RWPE2 (cell line): ENCODE results near the gene SPRN.
"Not testable (repeated sequence)": the region's sequence is repeated elsewhere in the genome, so short reads cannot be mapped to it uniquely, and the experiment has no call there.

Experiments used
- ATAC-seq: fragments of 200-7000 bp; cut with Tn5 transposase; 3 replicates; pipeline ENCODE4 v1.9.1; 2021; ENCODE audit warnings: low read depth
- DNase-seq: peaks from one replicate; pipeline ENCODE4 v3.0.0-alpha.2; 2020; ENCODE audit warnings: low spot score
- H3K27ac ChIP-seq: fragments of 450-650 bp; 2 replicates; pipeline ENCODE4 v1.5.1; 2017; ENCODE audit warnings: mild to moderate bottlenecking; ENCODE audit not compliant: poor library complexity, severe bottlenecking
- H3K27me3 ChIP-seq: fragments of 250-450 bp; sonication (Bioruptor Pico); 2 replicates; pipeline ENCODE4 v1.5.1; 2021; ENCODE audit warnings: mild to moderate bottlenecking, moderate library complexity; ENCODE audit not compliant: insufficient read depth, poor library complexity, severe bottlenecking
- H3K36me3 ChIP-seq: fragments of 250-450 bp; sonication (Bioruptor Pico); 2 replicates; pipeline ENCODE4 v1.5.1; 2020; ENCODE audit warnings: low read depth, mild to moderate bottlenecking, moderate library complexity
- H3K4me1 ChIP-seq: fragments of 250-450 bp; sonication (Bioruptor Pico); 2 replicates; pipeline ENCODE4 v1.5.1; 2021; ENCODE audit warnings: mild to moderate bottlenecking, moderate library complexity; ENCODE audit not compliant: insufficient read depth, poor library complexity, severe bottlenecking
- H3K4me3 ChIP-seq: fragments of 250-450 bp; sonication (Bioruptor Pico); 2 replicates; pipeline ENCODE4 v1.5.1; 2021; ENCODE audit warnings: mild to moderate bottlenecking, moderate library complexity; ENCODE audit not compliant: severe bottlenecking
- H3K9me3 ChIP-seq: fragments of 250-450 bp; sonication (Bioruptor Pico); 2 replicates; pipeline ENCODE4 v1.5.1; 2021; ENCODE audit warnings: mild to moderate bottlenecking, moderate library complexity; ENCODE audit not compliant: severe bottlenecking
- TF ChIP-seq, protein P1 (sequence below): fragments of 450-650 bp; IDR thresholded peaks from one replicate; pipeline ENCODE4 v1.5.1; 2017; ENCODE audit warnings: mild to moderate bottlenecking, moderate library complexity; ENCODE audit not compliant: poor library complexity, severe bottlenecking

SPRN gene

DNA sequence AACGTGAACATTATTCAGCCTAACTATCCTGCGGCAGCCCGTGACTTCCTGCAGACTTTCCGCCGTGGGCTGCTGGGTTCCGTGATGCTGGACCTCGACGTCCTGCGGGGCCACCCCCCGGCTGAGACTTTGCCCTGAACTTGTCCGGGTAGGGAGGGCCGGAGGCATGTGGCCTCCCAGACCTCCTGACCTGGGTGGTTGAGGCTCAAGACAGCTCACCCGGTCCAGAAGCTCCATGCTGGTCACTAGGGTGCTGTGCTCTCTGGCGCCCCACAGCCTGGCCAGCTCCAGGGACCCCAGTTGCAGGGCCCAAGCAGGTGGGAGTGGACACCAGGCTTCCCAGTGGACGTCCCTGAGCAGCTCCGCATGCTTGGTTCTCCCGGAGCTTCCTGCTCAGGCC lies 4.4 kb downstream of the SPRN start:
- Histone ChIP-seq H3K27me3 (peaks cover 10% of the 10 kb centered on the region), H3K4me3 (no peak overlapping the region), H3K36me3 (peaks cover 11% of the 10 kb centered on the region), H3K9me3 (no peaks in the 10 kb centered on the region), H3K4me1 (no peaks in the 10 kb centered on the region), H3K27ac (no peak overlapping the region)
- peak; percentile 49 for DNase-seq
- no peak for ATAC-seq
- TF ChIP-seq, protein P1, sequence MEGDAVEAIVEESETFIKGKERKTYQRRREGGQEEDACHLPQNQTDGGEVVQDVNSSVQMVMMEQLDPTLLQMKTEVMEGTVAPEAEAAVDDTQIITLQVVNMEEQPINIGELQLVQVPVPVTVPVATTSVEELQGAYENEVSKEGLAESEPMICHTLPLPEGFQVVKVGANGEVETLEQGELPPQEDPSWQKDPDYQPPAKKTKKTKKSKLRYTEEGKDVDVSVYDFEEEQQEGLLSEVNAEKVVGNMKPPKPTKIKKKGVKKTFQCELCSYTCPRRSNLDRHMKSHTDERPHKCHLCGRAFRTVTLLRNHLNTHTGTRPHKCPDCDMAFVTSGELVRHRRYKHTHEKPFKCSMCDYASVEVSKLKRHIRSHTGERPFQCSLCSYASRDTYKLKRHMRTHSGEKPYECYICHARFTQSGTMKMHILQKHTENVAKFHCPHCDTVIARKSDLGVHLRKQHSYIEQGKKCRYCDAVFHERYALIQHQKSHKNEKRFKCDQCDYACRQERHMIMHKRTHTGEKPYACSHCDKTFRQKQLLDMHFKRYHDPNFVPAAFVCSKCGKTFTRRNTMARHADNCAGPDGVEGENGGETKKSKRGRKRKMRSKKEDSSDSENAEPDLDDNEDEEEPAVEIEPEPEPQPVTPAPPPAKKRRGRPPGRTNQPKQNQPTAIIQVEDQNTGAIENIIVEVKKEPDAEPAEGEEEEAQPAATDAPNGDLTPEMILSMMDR, result no peak

DNA sequence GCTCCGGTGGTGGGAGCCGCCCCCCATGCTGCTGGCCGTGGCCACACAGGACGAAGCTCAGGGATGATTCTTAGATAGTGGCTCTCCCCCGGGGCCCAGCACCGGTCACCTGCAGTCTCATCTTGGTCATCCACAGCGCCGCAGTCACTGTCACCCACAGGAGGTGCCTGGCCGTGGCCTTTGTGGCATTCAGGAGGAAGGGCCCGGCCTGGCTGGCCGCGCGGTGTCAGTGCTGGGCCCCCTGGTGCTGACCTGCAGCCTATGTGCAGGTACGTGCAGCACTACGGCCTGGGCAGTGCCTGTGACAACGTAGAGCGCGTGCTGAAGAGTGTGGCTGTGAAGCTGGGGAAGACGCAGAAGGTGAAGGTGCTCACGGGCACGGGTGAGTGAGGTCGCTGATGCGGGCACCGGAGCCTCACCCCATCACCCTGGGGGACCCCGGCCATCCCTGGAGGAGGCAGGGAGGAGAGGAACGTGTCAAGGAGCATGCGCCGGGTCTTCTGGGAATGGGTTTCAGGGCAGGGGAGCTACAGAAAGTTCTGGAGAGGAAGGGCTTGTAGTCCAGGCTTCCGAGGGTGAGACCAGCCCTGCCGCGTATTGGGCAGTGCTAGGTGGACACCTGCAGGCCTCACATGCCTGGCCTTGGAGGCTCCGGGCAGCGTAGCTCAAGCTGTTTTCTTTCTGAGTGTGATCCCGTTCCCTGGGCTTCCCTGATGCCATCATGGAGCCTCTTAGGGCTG lies 5.0 kb downstream of the SPRN start:
- Histone ChIP-seq H3K4me1 (no peaks in the 10 kb centered on the region), H3K9me3 (no peaks in the 10 kb centered on the region), H3K36me3 (peaks cover 11% of the 10 kb centered on the region), H3K27ac (no peak overlapping the region), H3K4me3 (no peak overlapping the region), H3K27me3 (peaks cover 10% of the 10 kb centered on the region)
- DNase-seq (peak; percentile 52), ATAC-seq (no peak)
- TF ChIP-seq, protein P1, result no peak

DNA sequence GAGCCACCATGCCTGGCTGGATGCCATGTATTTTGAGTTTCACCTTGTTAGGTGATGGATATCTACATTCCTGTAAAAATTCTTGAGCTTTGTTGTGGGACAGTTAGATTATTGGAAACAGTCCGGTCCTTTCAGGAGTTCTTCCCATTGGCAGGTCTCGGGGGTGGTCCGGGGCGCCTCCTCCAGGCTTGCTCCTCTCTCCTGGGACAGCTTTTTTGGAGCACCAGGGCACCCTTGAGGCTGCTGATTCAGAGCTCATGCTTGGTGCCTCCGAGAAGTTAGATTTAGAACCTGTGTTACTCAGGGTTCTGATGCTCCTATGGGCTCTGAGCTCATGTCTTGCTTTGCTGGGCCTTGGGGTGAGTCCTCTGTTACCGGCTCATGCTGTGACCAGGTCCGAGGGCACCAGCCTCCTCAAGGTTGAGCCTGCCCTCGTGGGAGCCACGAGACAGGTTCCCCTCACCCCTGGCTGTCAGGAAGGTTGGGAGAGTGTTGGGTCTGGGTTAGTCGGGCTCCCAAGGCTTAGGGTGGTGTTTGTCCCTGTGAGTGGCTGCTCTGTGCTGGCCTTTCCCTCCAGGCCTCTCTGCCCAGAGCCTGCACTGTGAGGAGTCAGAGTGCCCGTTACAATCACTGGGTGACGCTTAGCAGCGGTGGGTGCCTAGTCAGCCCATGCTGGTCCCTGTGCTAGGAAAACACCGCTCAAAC lies 6.0 kb downstream of the SPRN start:
- no peak overlapping the region for H3K27ac ChIP-seq
- H3K4me1 ChIP-seq, result no peaks in the 10 kb centered on the region
- peaks cover 10% of the 10 kb centered on the region for H3K27me3 ChIP-seq
- no peak overlapping the region for H3K4me3 ChIP-seq
- ATAC-seq (no peak), DNase-seq (peak; percentile 27)
- H3K36me3 ChIP-seq, result peaks cover 16% of the 10 kb centered on the region
- TF ChIP-seq, protein P1, result no peak
- H3K9me3 ChIP-seq, result no peaks in the 10 kb centered on the region

DNA sequence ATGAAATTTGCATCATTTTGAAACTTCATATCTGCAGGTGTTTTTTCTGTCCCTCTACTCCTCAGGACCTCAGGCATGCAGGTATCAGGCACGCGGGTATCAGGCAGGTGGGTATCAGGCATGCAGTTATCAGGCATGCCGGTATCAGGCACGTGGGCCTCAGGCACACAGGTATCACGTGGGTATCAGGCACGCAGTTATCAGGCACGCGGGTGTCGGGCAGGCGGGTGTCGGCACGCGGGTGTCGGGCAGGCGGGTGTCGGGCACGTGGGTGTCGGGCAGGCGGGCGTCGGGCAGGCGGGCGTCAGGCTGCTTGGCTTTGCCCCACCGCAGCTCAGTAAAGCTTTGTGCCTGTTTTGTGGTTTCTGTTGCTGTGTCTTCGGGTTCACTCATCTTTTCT lies 8.7 kb downstream of the SPRN start:
- Histone ChIP-seq H3K36me3 (peaks cover 42% of the 10 kb centered on the region), H3K27ac (no peak overlapping the region), H3K4me3 (no peak overlapping the region), H3K27me3 (no peaks in the 10 kb centered on the region), H3K9me3 (peaks cover 15% of the 10 kb centered on the region), H3K4me1 (no peaks in the 10 kb centered on the region)
- TF ChIP-seq, protein P1, result no peak
- ATAC-seq (no peak), DNase-seq (peak; percentile 51)

DNA sequence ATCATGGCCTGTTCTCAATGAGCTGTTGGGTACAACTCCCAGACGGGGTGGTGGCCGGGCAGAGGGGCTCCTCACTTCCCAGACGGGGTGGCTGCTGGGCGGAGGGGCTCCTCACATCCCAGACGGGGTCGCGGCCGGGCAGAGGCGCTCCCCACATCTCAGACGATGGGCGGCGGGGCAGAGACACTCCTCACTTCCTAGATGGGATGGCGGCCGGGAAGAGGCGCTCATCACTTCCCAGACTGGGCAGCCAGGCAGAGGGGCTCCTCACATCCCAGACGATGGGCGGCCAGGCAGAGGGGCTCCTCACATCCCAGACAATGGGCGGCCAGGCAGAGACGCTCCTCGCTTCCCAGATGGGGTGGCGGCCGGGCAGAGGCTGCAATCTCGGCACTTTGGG lies 10.0 kb downstream of the SPRN start:
- not testable (repeated sequence) for H3K27me3 ChIP-seq, ATAC-seq, H3K4me3 ChIP-seq, H3K27ac ChIP-seq, H3K4me1 ChIP-seq
- peak; percentile 4 for DNase-seq
- Histone ChIP-seq H3K36me3 (peaks cover 56% of the 10 kb centered on the region), H3K9me3 (peaks cover 15% of the 10 kb centered on the region)
